Stomach (tissue), 4 donors: ENCODE data around the gene ZNF304.
"Not testable (repeated sequence)": the region's sequence is repeated elsewhere in the genome, so short reads cannot be mapped to it uniquely, and the experiment has no call there.

ENCODE experiments used
- POLR2AphosphoS5 ChIP-seq, 3 donors: sonication (generic); formaldehyde crosslinking; IDR thresholded peaks; one replicate each; pipeline ENCODE4 v1.6.1; 2016; ENCODE audit warnings: antibody characterized with exemption in 3 of 3
- TF ChIP-seq, protein P1 (sequence below), 7 experiments: fragments of 450-650 bp in 4 of 7; fragments of 200-600 bp in 3 of 7; sonication (generic) in 3 of 7; IDR thresholded peaks; one replicate each; pipeline ENCODE4 v1.5.1; 2016 to 2019; ENCODE audit warnings: antibody characterized with exemption in 7 of 7, control low read depth in 2 of 7, mild to moderate bottlenecking in 1 of 7

- TF ChIP-seq, protein P1, sequence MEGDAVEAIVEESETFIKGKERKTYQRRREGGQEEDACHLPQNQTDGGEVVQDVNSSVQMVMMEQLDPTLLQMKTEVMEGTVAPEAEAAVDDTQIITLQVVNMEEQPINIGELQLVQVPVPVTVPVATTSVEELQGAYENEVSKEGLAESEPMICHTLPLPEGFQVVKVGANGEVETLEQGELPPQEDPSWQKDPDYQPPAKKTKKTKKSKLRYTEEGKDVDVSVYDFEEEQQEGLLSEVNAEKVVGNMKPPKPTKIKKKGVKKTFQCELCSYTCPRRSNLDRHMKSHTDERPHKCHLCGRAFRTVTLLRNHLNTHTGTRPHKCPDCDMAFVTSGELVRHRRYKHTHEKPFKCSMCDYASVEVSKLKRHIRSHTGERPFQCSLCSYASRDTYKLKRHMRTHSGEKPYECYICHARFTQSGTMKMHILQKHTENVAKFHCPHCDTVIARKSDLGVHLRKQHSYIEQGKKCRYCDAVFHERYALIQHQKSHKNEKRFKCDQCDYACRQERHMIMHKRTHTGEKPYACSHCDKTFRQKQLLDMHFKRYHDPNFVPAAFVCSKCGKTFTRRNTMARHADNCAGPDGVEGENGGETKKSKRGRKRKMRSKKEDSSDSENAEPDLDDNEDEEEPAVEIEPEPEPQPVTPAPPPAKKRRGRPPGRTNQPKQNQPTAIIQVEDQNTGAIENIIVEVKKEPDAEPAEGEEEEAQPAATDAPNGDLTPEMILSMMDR (IDR thresholded peaks at IDR 0.05): not testable (repeated sequence)
- not testable (repeated sequence) for TF ChIP-seq POLR2AphosphoS5 (IDR thresholded peaks at IDR 0.05)
Observed at GRCh38 chr19:57374647-57375046, 23.6 kb downstream of the ZNF304 start.
